Measurements from ENCODE around the gene COL9A3.
A peak's percentile ranks its signal among the peaks of the same experiment; 100 is the strongest.

COL9A3 gene

DNA sequence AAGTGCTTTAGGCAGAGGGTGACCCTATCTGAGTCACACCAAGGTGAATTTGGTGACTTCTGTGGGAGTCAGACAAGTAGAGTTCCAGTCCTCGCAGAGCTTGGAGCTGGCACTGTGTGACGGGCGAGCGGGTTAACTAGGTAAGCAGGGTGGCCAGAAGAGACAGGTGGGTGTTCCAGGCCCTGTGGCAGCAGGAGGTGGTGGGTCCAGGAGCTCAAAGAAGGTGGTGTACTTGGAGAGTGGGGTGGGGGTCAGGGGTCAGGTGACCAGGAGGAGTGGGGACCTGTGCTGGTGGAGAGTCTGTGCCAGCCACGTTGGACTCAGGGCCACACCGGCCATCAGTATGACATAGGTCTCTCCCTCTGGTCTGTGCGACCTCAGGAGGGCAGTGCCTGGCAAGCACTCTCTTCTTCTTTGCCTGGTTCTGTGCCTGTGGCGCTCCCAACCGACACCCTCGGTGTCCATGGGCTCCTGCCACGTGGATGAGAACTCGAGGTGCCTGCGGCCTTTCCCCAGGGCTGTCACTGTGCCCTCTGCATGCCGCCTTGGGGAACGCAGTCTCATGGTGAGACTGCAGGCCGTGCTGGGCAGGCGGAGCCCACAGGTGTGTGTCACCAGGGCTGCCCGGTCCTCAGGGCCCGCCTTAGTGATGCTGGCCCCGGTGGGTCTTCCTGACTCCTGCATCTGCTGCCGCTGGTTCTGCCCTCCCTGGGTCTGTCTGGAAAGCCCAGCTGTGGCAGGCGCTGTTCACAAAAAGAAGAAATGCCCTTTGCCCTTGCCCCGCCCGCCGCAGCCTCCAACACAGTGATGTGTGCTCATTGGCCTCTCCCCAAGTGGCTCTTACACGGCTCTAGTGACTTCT lies 18.9 kb upstream of the COL9A3 start:
- DNase-seq (ENCODE audit: low read depth) = no peak
- peak overlapping the region; percentile 68 for H3K4me3 ChIP-seq (ENCODE audit: low read length)
- TF ChIP-seq, protein P1, sequence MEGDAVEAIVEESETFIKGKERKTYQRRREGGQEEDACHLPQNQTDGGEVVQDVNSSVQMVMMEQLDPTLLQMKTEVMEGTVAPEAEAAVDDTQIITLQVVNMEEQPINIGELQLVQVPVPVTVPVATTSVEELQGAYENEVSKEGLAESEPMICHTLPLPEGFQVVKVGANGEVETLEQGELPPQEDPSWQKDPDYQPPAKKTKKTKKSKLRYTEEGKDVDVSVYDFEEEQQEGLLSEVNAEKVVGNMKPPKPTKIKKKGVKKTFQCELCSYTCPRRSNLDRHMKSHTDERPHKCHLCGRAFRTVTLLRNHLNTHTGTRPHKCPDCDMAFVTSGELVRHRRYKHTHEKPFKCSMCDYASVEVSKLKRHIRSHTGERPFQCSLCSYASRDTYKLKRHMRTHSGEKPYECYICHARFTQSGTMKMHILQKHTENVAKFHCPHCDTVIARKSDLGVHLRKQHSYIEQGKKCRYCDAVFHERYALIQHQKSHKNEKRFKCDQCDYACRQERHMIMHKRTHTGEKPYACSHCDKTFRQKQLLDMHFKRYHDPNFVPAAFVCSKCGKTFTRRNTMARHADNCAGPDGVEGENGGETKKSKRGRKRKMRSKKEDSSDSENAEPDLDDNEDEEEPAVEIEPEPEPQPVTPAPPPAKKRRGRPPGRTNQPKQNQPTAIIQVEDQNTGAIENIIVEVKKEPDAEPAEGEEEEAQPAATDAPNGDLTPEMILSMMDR (conservative IDR thresholded peaks at IDR 0.05; ENCODE audit: low read length) = no peak

GRCh38 chr20:62799036-62799435 lies 17.8 kb upstream of the COL9A3 start:
- H3K4me3 ChIP-seq (ENCODE audit: low read length) = no peak overlapping the region
- TF ChIP-seq, protein P1 (conservative IDR thresholded peaks at IDR 0.05; ENCODE audit: low read length) = no peak
- no peak for DNase-seq (ENCODE audit: low read depth)

DNA sequence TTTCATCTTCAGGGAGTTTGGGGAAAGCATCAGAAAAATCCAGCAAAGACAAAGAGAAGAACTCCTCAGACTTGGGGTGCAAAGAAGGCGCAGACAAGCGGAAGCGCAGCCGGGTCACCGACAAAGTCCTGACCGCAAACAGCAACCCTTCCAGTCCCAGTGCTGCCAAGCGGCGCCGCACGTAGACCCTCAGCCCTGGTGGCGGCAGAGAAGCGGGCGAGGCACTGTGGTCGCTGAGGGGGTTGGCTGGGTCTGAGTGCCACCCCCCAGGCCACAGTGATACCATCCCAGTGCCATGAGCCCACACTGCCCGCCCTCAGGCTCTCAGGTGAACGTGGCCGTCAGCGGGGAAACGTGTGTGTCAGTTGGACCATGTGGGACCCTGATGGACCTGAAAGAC lies 17.4 kb upstream of the COL9A3 start:
- no peak for DNase-seq (ENCODE audit: low read depth)
- TF ChIP-seq, protein P1 (conservative IDR thresholded peaks at IDR 0.05; ENCODE audit: low read length) = no peak
- H3K4me3 ChIP-seq (ENCODE audit: low read length) = no peak overlapping the region

DNA sequence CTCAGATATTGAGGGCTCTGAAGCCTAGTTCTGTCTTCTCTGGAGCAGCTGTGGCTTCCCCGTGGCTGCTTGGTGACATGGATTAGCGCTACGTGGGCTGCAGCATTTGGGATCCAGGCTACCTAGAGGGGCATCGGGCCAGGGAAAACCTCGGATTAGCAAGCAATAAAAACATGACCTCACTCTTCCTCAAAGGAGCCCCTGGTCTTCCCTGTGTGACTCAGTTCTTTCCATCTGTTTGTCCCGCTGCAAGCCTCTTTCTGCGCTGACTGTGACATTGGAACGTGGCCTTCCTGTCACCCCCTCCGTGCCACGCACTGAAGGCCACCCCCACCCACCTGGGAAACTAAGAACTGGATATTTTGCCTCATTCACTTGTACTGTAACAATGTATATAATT lies 17.0 kb upstream of the COL9A3 start:
- TF ChIP-seq, protein P1 (conservative IDR thresholded peaks at IDR 0.05; ENCODE audit: low read length) = no peak
- H3K4me3 ChIP-seq (ENCODE audit: low read length) = no peak overlapping the region
- DNase-seq (ENCODE audit: low read depth) = no peak

DNA sequence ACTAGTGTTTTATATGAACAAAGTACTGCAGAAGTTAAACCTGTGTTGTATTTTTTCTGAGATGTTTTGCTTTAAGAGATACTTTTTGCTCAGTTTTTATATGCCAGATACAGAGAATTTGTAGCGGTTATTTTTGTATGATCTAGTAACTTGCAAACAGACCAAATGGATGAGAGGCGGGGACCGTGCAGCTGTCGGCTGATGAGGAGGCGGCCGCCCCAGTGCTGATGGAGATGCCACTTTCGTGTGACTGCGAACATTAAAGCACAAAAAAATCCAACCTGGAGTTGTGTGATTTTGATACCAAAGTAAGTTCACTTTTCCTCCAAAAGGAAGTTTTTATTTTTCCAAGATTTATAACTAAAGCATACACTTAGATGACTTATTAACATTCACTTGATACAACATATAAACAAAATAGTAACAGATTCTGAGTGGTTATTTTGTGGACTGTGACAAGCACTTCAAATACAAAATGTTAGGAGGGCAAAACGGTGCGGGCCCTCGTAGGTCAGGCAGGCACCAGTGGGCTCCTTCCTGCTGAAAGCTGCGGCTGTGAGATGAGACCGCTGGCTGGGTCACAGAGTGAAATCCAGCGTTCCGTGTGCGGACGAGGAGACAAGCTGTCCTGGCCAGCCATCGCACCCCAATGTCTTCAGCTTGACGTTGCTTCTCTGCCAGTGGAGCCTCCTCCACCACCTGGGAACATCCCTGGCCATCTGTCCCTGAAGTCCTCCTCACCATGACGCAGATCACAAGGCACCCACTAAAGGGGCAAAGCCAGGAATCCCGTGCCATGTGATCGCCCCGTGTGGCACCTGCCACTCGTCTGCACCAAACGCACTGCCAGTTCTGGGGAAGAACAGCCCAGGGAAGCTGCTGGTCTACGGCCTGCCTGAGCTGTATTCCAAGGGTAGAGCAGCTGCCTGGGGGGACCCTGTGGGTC lies 16.3 kb upstream of the COL9A3 start:
- TF ChIP-seq, protein P1 (conservative IDR thresholded peaks at IDR 0.05; ENCODE audit: low read length) = no peak
- H3K4me3 ChIP-seq (ENCODE audit: low read length) = no peak overlapping the region
- no peak for DNase-seq (ENCODE audit: low read depth)

DNA sequence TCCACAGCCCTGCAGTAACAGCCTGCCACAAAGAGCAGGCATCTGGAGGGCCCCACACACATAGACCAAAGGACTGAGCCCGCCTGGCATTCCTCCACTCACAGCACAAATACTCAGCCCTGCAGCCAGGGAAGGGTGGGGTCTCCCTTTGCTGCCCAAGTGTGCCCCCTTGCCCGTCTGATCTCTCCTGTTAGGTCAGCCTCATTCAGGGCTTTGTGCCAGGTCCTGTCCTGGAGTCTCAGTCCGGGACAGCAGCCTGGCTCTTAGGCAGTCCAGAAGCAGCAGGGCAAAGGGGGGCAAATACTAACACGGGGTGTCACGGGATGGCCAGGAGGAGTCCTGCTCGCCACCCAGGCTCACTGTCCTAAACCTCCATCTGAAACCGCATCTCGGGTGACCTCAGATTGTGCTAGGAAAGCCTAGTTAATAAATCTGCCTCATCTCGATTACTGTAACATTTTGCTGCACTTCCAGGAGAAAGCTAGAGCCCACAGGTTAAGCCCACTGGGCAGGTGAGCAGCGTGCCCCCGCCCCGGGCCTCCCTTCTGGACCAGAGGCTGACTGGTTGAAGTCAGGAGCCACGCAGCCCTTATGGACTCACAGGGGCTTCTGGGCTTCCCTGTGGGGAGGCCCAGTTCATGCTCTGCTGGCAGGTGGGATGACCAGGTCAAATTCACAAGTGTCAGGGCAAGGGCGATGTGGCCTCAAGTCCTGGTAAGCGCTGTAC lies 15.4 kb upstream of the COL9A3 start:
- H3K4me3 ChIP-seq (ENCODE audit: low read length) = no peak overlapping the region
- DNase-seq (ENCODE audit: low read depth) = no peak
- TF ChIP-seq, protein P1 (conservative IDR thresholded peaks at IDR 0.05; ENCODE audit: low read length) = no peak

Data from AG10803 (cell line).